Glutamatergic neuron (in vitro differentiated cells): ENCODE results near the gene TOPAZ1. TPM values are rescaled to one million over a fixed set of nuclear protein-coding genes. Genes with fewer than 3 reads are reported as not detected.

Experiments used
- DNase-seq: peaks from one replicate; pipeline ENCODE4 v3.0.0; 2022
- H3K27ac Mint-ChIP-seq: one replicate; pipeline ENCODE4 v1.8.0; 2020; ENCODE audit warnings: mild to moderate bottlenecking, mixed read lengths, inconsistent platforms; ENCODE audit not compliant: unreplicated experiment
- H3K27me3 Mint-ChIP-seq: one replicate; pipeline ENCODE4 v1.8.0; 2020; ENCODE audit warnings: mild to moderate bottlenecking, moderate library complexity, mixed read lengths, inconsistent platforms; ENCODE audit not compliant: unreplicated experiment
- H3K36me3 Mint-ChIP-seq: one replicate; pipeline ENCODE4 v1.8.0; 2020; ENCODE audit warnings: mild to moderate bottlenecking, mixed read lengths, inconsistent platforms; ENCODE audit not compliant: unreplicated experiment
- H3K4me1 Mint-ChIP-seq: one replicate; pipeline ENCODE4 v1.8.0; 2020; ENCODE audit warnings: mild to moderate bottlenecking, low read depth, mixed read lengths, inconsistent platforms; ENCODE audit not compliant: unreplicated experiment
- H3K4me3 Mint-ChIP-seq: one replicate; pipeline ENCODE4 v1.8.0; 2020; ENCODE audit warnings: mild to moderate bottlenecking, mixed read lengths, inconsistent platforms; ENCODE audit not compliant: unreplicated experiment
- H3K9me3 Mint-ChIP-seq: one replicate; pipeline ENCODE4 v1.8.0; 2020; ENCODE audit warnings: mild to moderate bottlenecking, moderate library complexity, mixed read lengths, inconsistent platforms; ENCODE audit not compliant: unreplicated experiment
- CTCF ChIP-seq: fragments of 200-600 bp; sonication (generic); IDR thresholded peaks from one replicate; pipeline ENCODE4 v1.5.0; 2021; ENCODE audit not compliant: partially characterized antibody, unreplicated experiment
- total RNA-seq: library from RNA; stranded (reverse); fragmentation: NEBNext Ultra II Directional; extraction: Animal tissue kit (Norgen Biotek cat#: 25700); gene quantifications from one replicate; pipeline ENCODE4 v1.2.1, GENCODE V29; 2021; ENCODE audit not compliant: unreplicated experiment

TOPAZ1 gene
- total RNA-seq, 1 donor from 2014 or later = not detected

- TF ChIP-seq CTCF = no peak
- peaks cover 3% of the 10 kb centered on the region for H3K9me3 Mint-ChIP-seq
- no peak overlapping the region for H3K27ac Mint-ChIP-seq
- no peaks in the 10 kb centered on the region for H3K27me3 Mint-ChIP-seq
- H3K36me3 Mint-ChIP-seq = no peaks in the 10 kb centered on the region
- DNase-seq = no peak
- H3K4me3 Mint-ChIP-seq = no peak overlapping the region
- H3K4me1 Mint-ChIP-seq = peaks cover 2% of the 10 kb centered on the region
Measured at GRCh38 chr3:44292947-44293346, 51.3 kb downstream of the TOPAZ1 start.

GRCh38 chr3:44297255-44297654, 55.6 kb downstream of the TOPAZ1 start:
- peaks cover 3% of the 10 kb centered on the region for H3K9me3 Mint-ChIP-seq
- no peak for TF ChIP-seq CTCF
- H3K27me3 Mint-ChIP-seq = no peaks in the 10 kb centered on the region

GRCh38 chr3:44301746-44302145, 60.1 kb downstream of the TOPAZ1 start:
- DNase-seq = no peak
- no peaks in the 10 kb centered on the region for H3K36me3 Mint-ChIP-seq
- no peak overlapping the region for H3K4me3 Mint-ChIP-seq
- no peaks in the 10 kb centered on the region for H3K9me3 Mint-ChIP-seq
- H3K27ac Mint-ChIP-seq = no peak overlapping the region
- H3K4me1 Mint-ChIP-seq = no peaks in the 10 kb centered on the region
- no peak for TF ChIP-seq CTCF
- H3K27me3 Mint-ChIP-seq = no peaks in the 10 kb centered on the region

More at GRCh38 chr3:44297255-44297654, 55.6 kb downstream of the TOPAZ1 start:
- Mint-ChIP-seq H3K27ac (no peak overlapping the region), H3K36me3 (no peaks in the 10 kb centered on the region), H3K4me1 (peaks cover 2% of the 10 kb centered on the region), H3K4me3 (no peak overlapping the region)
- DNase-seq = no peak

DNA sequence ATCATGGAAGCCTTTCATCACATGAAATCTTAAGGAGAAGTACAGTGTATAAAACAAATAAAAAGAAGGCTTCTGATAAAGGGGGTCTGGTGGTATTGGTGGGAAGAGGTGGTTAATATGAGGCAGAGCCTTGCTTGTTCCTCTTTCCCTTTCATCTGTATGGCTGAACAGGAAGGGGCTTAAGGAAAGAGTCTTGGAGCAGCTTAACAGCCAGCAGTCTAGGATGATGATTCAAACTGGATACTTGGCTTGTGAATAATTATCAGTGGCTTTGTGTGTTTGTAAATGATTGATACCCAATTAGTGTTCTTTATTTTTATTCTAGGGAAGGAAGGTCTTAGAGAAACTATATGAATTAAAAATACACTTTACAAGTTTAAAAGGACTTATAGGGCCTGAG, 67.8 kb downstream of the TOPAZ1 start:
- TF ChIP-seq CTCF = no peak
- Mint-ChIP-seq H3K27ac (no peak overlapping the region), H3K4me1 (no peaks in the 10 kb centered on the region), H3K36me3 (no peaks in the 10 kb centered on the region), H3K9me3 (no peaks in the 10 kb centered on the region), H3K4me3 (no peak overlapping the region), H3K27me3 (no peaks in the 10 kb centered on the region)
- DNase-seq = no peak

GRCh38 chr3:44318891-44319311, 77.2 kb downstream of the TOPAZ1 start:
- Mint-ChIP-seq H3K27me3 (peaks cover 2% of the 10 kb centered on the region), H3K4me1 (no peaks in the 10 kb centered on the region)
- peak; percentile 26 for DNase-seq

More at GRCh38 chr3:44318891-44319311, 77.2 kb downstream of the TOPAZ1 start:
- no peaks in the 10 kb centered on the region for H3K9me3 Mint-ChIP-seq
- H3K27ac Mint-ChIP-seq = no peak overlapping the region
- H3K4me3 Mint-ChIP-seq = no peak overlapping the region
- TF ChIP-seq CTCF = no peak
- H3K36me3 Mint-ChIP-seq = no peaks in the 10 kb centered on the region
